Stomach (tissue), 9 donors: Measurements from ENCODE around the gene ORC5. TPM values are rescaled to one million over a fixed set of nuclear protein-coding genes. Genes with fewer than 3 reads are reported as not detected.

Source experiments
- DNase-seq, 2 donors: peaks; one replicate each; pipeline versions ENCODE4 v3.0.0 to v3.0.0-alpha.2; 2013 to 2019
- H3K27ac ChIP-seq, 5 donors: fragments of 200-600 bp in 4 of 5; sonication (generic) in 4 of 5; one replicate each; pipeline ENCODE4 v1.5.1; 2013 to 2019; ENCODE audit warnings: mild to moderate bottlenecking in 1 of 5, moderate library complexity in 1 of 5
- H3K27me3 ChIP-seq, 3 donors: fragments of 200-600 bp; sonication (generic); one replicate each; pipeline ENCODE4 v1.5.1; 2017 to 2019; ENCODE audit warnings: mixed run types in 1 of 3
- H3K36me3 ChIP-seq, 4 donors: fragments of 200-600 bp; sonication (generic); 1 replicate in 3 of 4; 2 replicates in 1 of 4; pipeline ENCODE4 v1.5.1; 2016 to 2019
- H3K4me1 ChIP-seq, 4 donors: fragments of 200-600 bp; sonication (generic); one replicate each; pipeline ENCODE4 v1.5.1; 2016 to 2019
- H3K4me3 ChIP-seq, 4 donors: fragments of 200-600 bp; sonication (generic) in 3 of 4; one replicate each; pipeline ENCODE4 v1.5.1; 2016 to 2019; ENCODE audit warnings: mild to moderate bottlenecking in 1 of 4
- H3K9me3 ChIP-seq, 4 donors: fragments of 200-600 bp; sonication (generic); one replicate each; pipeline ENCODE4 v1.5.1; 2016 to 2019
- EP300 ChIP-seq: sonication (generic); formaldehyde crosslinking; IDR thresholded peaks from one replicate; pipeline ENCODE4 v1.6.1; 2017; ENCODE audit warnings: antibody characterized with exemption
- POLR2A ChIP-seq, 4 donors: fragments of 450-650 bp; IDR thresholded peaks; one replicate each; pipeline ENCODE4 v1.6.1; 2016; ENCODE audit warnings: antibody characterized with exemption in 4 of 4, control low read depth in 2 of 4, mild to moderate bottlenecking in 1 of 4, moderate library complexity in 1 of 4
- POLR2AphosphoS5 ChIP-seq, 3 donors: sonication (generic); formaldehyde crosslinking; IDR thresholded peaks; one replicate each; pipeline ENCODE4 v1.6.1; 2016; ENCODE audit warnings: antibody characterized with exemption in 3 of 3
- WGBS, 5 donors: extraction: QIAGEN DNeasy Blood & Tissue Kit in 3 of 5; methylation state at CpG; one replicate each; pipeline versions ENCODE4 v1.1.5 to v1.1.7; 2013 to 2018; 5-methylcytosine and 5-hydroxymethylcytosine counted together
- intact Hi-C: fragments of 100-400 bp; cut with DNase I; formaldehyde crosslinking; loops from one replicate; pipeline ENCODE4 v1.15.1; 2023; ENCODE audit warnings: low total_unique reads
- polyA plus RNA-seq, 3 donors: library from polyadenylated mRNA; stranded (reverse); fragments of 200-250 nt; gene quantifications; one replicate each; pipeline ENCODE4 v1.2.3, GENCODE V29; 2013
- total RNA-seq, 5 donors: library from RNA; depleted of rRNA; stranded (reverse); fragments of >200 nt; gene quantifications; one replicate each; pipeline versions ENCODE4 v1.1.0 to v1.2.3, GENCODE V29; 2014 to 2016
- TF ChIP-seq, protein P1 (sequence below), 7 experiments: fragments of 450-650 bp in 4 of 7; fragments of 200-600 bp in 3 of 7; sonication (generic) in 3 of 7; IDR thresholded peaks; one replicate each; pipeline ENCODE4 v1.5.1; 2016 to 2019; ENCODE audit warnings: antibody characterized with exemption in 7 of 7, control low read depth in 2 of 7, mild to moderate bottlenecking in 1 of 7
- donor health status: healthy with polysubstance abuse.
- donor health status: Bipolar disorder and iron deficiency.
- donor health status: healthy.

The ORC5 gene
- total and polyA plus RNA-seq, 8 donors, result 2.3 to 29.9 (median 11.2) TPM

DNA sequence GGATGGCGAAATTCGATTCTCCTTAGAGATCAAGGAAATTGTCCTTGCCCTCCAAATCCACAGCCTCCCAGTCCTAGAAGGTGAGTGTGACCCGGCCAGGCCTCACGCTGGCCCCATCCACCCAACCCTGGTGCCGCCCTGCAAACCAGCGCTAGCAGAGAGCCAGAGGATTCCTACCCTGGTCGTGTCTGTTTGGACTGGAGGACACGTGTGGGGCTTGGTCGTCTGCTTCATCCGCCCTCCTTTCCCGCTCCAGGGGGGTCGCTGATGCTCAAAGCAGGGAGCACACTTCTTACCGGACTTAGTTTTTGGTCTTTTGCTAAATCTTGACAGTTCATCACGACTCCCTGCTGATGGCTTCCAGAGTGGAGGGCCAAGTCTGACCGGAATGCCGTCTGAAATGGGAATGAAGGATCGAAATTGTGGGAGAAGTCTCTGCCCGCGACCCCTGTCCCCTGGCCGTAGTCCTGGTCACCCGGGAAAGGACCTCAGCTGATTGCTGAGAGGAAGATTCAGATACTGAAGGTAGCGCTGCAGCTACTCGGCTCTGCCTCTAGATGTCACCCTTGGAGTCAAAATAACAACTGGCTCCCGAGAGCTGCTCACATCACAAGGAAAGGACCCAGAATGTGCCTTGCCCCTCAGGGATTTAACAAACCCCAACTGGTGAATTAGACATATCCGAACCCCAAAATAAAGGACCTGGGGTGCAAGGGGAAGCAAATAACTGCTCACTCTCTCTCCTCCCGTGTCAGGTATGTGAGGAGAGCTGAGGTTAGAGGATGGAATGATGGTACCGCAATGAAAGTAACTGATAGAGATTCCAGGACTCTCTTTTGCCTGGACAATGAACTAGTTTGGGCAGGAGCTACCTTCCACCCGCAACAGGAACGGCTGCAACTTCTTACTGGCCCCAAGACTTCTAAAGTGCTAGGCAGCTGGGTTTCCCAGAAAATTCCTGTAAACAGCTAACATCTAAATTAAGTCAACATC lies 23.5 kb upstream of the ORC5 start:
- TF ChIP-seq, protein P1, sequence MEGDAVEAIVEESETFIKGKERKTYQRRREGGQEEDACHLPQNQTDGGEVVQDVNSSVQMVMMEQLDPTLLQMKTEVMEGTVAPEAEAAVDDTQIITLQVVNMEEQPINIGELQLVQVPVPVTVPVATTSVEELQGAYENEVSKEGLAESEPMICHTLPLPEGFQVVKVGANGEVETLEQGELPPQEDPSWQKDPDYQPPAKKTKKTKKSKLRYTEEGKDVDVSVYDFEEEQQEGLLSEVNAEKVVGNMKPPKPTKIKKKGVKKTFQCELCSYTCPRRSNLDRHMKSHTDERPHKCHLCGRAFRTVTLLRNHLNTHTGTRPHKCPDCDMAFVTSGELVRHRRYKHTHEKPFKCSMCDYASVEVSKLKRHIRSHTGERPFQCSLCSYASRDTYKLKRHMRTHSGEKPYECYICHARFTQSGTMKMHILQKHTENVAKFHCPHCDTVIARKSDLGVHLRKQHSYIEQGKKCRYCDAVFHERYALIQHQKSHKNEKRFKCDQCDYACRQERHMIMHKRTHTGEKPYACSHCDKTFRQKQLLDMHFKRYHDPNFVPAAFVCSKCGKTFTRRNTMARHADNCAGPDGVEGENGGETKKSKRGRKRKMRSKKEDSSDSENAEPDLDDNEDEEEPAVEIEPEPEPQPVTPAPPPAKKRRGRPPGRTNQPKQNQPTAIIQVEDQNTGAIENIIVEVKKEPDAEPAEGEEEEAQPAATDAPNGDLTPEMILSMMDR (IDR thresholded peaks at IDR 0.05), result peak in 5 of 7 experiments; percentile 26 to 75 (median 74)
- no peak for TF ChIP-seq POLR2A (IDR thresholded peaks at IDR 0.05)
- peak; percentile 45 to 75 for DNase-seq
- no peaks in the 10 kb centered on the region for H3K36me3 ChIP-seq
- H3K4me1 ChIP-seq, result peaks cover 0 to 10% (median 3%) of the 10 kb centered on the region in 4 donors
- H3K27me3 ChIP-seq, result peaks cover 0 to 8% (median 0%) of the 10 kb centered on the region in 3 donors
- WGBS, 5 donors, result 23 to 39% (median 24%) methylated on average over 21 to 29 of the region's 29 CpGs
- no peak overlapping the region for H3K4me3 ChIP-seq
- H3K27ac ChIP-seq, result no peak overlapping the region
- intact Hi-C loops, result no loop called here
- H3K9me3 ChIP-seq, result no peaks in the 10 kb centered on the region

- H3K27ac ChIP-seq, result no peak overlapping the region
- H3K36me3 ChIP-seq, result no peaks in the 10 kb centered on the region
- intact Hi-C loops, result no loop called here
- peaks cover 0 to 10% (median 3%) of the 10 kb centered on the region in 4 donors for H3K4me1 ChIP-seq
- TF ChIP-seq POLR2AphosphoS5 (IDR thresholded peaks at IDR 0.05) (no peak), POLR2A (IDR thresholded peaks at IDR 0.05) (no peak), EP300 (no peak)
- TF ChIP-seq, protein P1 (IDR thresholded peaks at IDR 0.05), result no peak
- H3K4me3 ChIP-seq, result no peak overlapping the region
- H3K27me3 ChIP-seq, result peaks cover 0 to 8% (median 0%) of the 10 kb centered on the region in 3 donors
- DNase-seq, result peak in 1 of 2 donors; percentile 60
- 27 to 58% (median 46%) methylated on average over 4 of the region's 4 CpGs for WGBS, 5 donors
- no peaks in the 10 kb centered on the region for H3K9me3 ChIP-seq
Observed at GRCh38 chr7:104230606-104231005, 22.8 kb upstream of the ORC5 start.

DNA sequence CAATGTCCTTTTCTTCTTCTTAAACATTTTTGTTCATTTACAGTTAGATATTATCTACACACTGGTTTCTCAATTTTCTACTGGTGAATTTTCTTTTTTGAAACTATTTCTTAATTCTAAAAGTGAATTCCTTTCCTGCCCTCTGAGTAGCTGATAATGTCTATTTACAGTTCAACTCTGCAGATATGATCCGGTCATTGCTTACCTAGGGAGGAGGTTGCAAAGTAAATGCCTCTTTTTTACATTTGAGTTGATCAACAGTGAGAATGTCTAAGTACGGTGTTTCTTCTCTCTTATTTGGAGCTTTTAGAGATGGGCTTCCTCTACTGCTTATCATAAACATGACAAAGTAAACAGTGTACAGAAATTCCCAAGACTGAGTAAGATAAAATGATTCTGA lies 20.6 kb upstream of the ORC5 start:
- 24 to 47% (median 39%) methylated on average over 2 of the region's 2 CpGs for WGBS, 5 donors
- Histone ChIP-seq H3K27me3 (peaks cover 0 to 8% (median 0%) of the 10 kb centered on the region in 3 donors), H3K4me3 (no peak overlapping the region), H3K4me1 (peaks cover 0 to 10% (median 3%) of the 10 kb centered on the region in 4 donors), H3K27ac (no peak overlapping the region), H3K36me3 (no peaks in the 10 kb centered on the region), H3K9me3 (no peaks in the 10 kb centered on the region)
- DNase-seq, result peak in 1 of 2 donors; percentile 14
- TF ChIP-seq POLR2AphosphoS5 (IDR thresholded peaks at IDR 0.05), result peak in 1 of 3 donors; percentile 18
- no peak for TF ChIP-seq EP300
- no peak for TF ChIP-seq POLR2A (IDR thresholded peaks at IDR 0.05)
- intact Hi-C loops, result no loop called here

DNA sequence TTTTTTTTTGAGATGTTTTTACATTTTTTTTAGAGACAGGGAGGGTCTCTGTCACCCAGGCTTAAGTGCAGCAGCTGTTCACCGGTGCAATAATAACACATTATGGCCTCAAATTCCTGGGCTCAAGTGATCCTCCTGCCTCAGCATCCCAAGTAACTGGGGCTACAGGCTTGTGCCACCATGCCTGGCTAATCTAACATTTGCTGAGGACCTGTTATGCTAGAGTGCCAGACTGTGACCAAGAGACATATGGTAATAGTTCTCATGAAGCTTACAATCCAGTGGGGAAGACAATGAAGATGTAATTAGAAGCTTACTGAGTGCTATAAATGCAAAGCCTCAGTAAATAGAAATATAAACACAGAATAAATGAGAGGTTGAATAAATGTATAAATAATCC lies 17.6 kb upstream of the ORC5 start:
- 60 to 94% (median 78%) methylated on average over 1 of the region's 1 CpG for WGBS, 5 donors

More for the DNA sequence above, 17.6 kb upstream of the ORC5 start:
- Histone ChIP-seq H3K4me3 (no peak overlapping the region), H3K4me1 (no peaks in the 10 kb centered on the region), H3K36me3 (no peaks in the 10 kb centered on the region), H3K9me3 (peaks cover 0 to 6% (median 2%) of the 10 kb centered on the region in 4 donors), H3K27ac (no peak overlapping the region), H3K27me3 (no peaks in the 10 kb centered on the region)
- DNase-seq, result no peak
- TF ChIP-seq, protein P1 (IDR thresholded peaks at IDR 0.05), result no peak
- no peak for TF ChIP-seq EP300
- TF ChIP-seq POLR2AphosphoS5 (IDR thresholded peaks at IDR 0.05), result no peak
- TF ChIP-seq POLR2A (IDR thresholded peaks at IDR 0.05), result no peak
- intact Hi-C loops, result no loop called here
